Adrenal gland (tissue), 12 donors: Measurements from ENCODE around the gene LRRTM4. TPM values are rescaled to one million over a fixed set of nuclear protein-coding genes. Genes with fewer than 3 reads are reported as not detected.

Source experiments
- DNase-seq, 7 donors: peaks; one replicate each; pipeline ENCODE4 v3.0.0-alpha.2; 2019 to 2020
- H3K27ac ChIP-seq, 5 donors: fragments of 200-600 bp; sonication (generic) in 4 of 5; 1 replicate in 3 of 5; 2 replicates in 2 of 5; pipeline versions ENCODE4 v1.5.1 to v1.8.0; 2016 to 2020; ENCODE audit warnings: mild to moderate bottlenecking in 1 of 5
- H3K27me3 ChIP-seq: fragments of 200-600 bp; 2 replicates; pipeline ENCODE4 v1.8.0; 2021
- H3K36me3 ChIP-seq, 2 donors: fragments of 200-600 bp; replicated peaks in 1 of 2; 1 replicate in 1 of 2; 2 replicates in 1 of 2; pipeline versions ENCODE4 v1.5.1 to v1.8.0; 2018 to 2022
- H3K4me1 ChIP-seq, 2 donors: fragments of 200-600 bp; replicated peaks in 1 of 2; 1 replicate in 1 of 2; 2 replicates in 1 of 2; pipeline versions ENCODE4 v1.5.1 to v1.8.0; 2018 to 2021
- H3K4me3 ChIP-seq, 4 donors: fragments of 200-600 bp; sonication (generic) in 3 of 4; one replicate each; pipeline ENCODE4 v1.5.1; 2016 to 2018
- H3K9me3 ChIP-seq, 3 donors: fragments of 200-600 bp; sonication (generic) in 1 of 3; replicated peaks in 1 of 3; 1 replicate in 2 of 3; 2 replicates in 1 of 3; pipeline versions ENCODE4 v1.5.1 to v1.8.0; 2016 to 2021
- POLR2A ChIP-seq, 2 donors: fragments of 450-650 bp; IDR thresholded peaks; one replicate each; pipeline ENCODE4 v1.6.1; 2017; ENCODE audit warnings: antibody characterized with exemption in 2 of 2, mild to moderate bottlenecking in 2 of 2, moderate library complexity in 1 of 2
- WGBS, 4 donors: extraction: QIAGEN DNeasy Blood & Tissue Kit in 2 of 4; methylation state at CpG; one replicate each; pipeline versions ENCODE4 v1.1.5 to v1.1.7; 2013 to 2017; 5-methylcytosine and 5-hydroxymethylcytosine counted together
- intact Hi-C, 2 donors: fragments of 100-400 bp; cut with DNase I; formaldehyde crosslinking; loops; one replicate each; pipeline versions ENCODE4 v1.14.1 to v1.15.0; 2022 to 2023
- polyA plus RNA-seq, 3 donors: library from polyadenylated mRNA; stranded (reverse); fragments of 200-250 nt in 2 of 3; fragments of 350-450 nt in 1 of 3; fragmentation: Illumina TruSeq in 1 of 3; extraction: RNeasy Lipid Tissue Mini Kit (QIAGEN cat#74804) in 1 of 3; gene quantifications; one replicate each; pipeline ENCODE4 v1.2.3, GENCODE V29; 2013 to 2014
- total RNA-seq, 9 donors: library from RNA; depleted of rRNA in 4 of 9; stranded (reverse); fragments of >200 nt in 4 of 9; fragments of 120-200 nt in 1 of 9; fragmentation: NEBNext Ultra II Directional in 1 of 9; extraction: Animal tissue kit (Norgen Biotek cat#: 25700) in 1 of 9; gene quantifications; one replicate each; pipeline versions ENCODE4 v1.1.0 to v1.2.4, GENCODE V29; 2013 to 2023
- TF ChIP-seq, protein P1 (sequence below), 6 experiments: fragments of 450-650 bp in 4 of 6; fragments of 200-600 bp in 2 of 6; sonication (generic) in 1 of 6; IDR thresholded peaks; 1 replicate in 5 of 6; 2 replicates in 1 of 6; pipeline versions ENCODE4 v1.5.1 to v1.8.0; 2016 to 2021; ENCODE audit warnings: antibody characterized with exemption in 6 of 6, mild to moderate bottlenecking in 2 of 6, moderate library complexity in 1 of 6
- donor health status: healthy with polysubstance abuse.
- donor health status: Bipolar disorder and iron deficiency.
- donor health status: DM: yes; HTN: yes; CAD: no.
- donor health status: DM: no; HTN: no; CAD: no.
- donor health status: DM: no; HTN: no; CAD: no.
- donor health status: DM: yes; HTN: yes; CAD: no.

Gene LRRTM4
- total and polyA plus RNA-seq, 12 donors, result 0.07 to 0.67 (median 0.43) TPM; not detected in 4

DNA sequence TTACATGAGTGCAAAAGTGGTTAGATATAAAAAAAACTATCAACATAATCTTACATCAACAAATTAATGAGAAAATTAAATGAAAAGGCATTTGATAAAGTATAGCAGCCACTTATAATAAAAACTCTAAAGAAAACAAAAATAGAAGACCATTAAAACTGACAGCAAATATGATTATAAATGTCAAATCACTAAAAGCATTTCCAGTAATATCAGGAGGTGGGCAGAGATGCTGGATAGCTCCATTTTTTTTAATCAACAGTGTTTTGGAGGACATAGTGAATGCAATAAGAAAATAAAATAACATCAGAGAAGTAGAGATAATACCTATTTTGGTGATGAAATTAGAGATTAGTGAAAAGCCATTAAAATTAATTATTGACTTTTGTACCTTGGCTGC is 173.4 kb downstream of the LRRTM4 start:
- Histone ChIP-seq H3K36me3 (no peaks in the 10 kb centered on the region), H3K27ac (no peak overlapping the region), H3K4me1 (no peaks in the 10 kb centered on the region), H3K9me3 (no peaks in the 10 kb centered on the region), H3K27me3 (no peaks in the 10 kb centered on the region), H3K4me3 (no peak overlapping the region)
- intact Hi-C loops, result no loop called here
- DNase-seq, result no peak
- TF ChIP-seq, protein P1, sequence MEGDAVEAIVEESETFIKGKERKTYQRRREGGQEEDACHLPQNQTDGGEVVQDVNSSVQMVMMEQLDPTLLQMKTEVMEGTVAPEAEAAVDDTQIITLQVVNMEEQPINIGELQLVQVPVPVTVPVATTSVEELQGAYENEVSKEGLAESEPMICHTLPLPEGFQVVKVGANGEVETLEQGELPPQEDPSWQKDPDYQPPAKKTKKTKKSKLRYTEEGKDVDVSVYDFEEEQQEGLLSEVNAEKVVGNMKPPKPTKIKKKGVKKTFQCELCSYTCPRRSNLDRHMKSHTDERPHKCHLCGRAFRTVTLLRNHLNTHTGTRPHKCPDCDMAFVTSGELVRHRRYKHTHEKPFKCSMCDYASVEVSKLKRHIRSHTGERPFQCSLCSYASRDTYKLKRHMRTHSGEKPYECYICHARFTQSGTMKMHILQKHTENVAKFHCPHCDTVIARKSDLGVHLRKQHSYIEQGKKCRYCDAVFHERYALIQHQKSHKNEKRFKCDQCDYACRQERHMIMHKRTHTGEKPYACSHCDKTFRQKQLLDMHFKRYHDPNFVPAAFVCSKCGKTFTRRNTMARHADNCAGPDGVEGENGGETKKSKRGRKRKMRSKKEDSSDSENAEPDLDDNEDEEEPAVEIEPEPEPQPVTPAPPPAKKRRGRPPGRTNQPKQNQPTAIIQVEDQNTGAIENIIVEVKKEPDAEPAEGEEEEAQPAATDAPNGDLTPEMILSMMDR (IDR thresholded peaks at IDR 0.05), result no peak
- TF ChIP-seq POLR2A (IDR thresholded peaks at IDR 0.05), result no peak

DNA sequence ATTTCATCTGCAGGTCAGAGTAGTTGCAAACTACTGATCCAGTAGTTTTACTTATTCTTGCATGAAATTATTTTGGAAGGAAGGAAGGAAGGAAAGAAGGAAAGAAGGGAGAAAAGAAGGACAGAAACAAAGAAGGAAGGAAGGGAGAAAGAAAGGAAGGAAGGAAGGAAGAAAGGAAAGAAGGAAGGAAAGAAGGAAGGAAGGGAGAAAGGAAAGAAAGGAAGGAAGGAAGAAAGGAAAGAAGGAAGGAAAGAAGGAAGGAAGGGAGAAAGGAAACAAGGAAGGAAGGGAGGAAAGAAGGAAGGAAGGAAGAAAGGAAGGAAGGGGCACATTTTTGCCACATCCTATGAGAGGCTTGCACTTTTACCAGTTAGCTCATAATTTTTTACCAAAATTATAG is 186.2 kb downstream of the LRRTM4 start:
- no peak for DNase-seq
- H3K9me3 ChIP-seq, result no peaks in the 10 kb centered on the region
- H3K4me3 ChIP-seq, result no peak overlapping the region
- TF ChIP-seq, protein P1 (IDR thresholded peaks at IDR 0.05), result no peak
- no peak for TF ChIP-seq POLR2A (IDR thresholded peaks at IDR 0.05)
- H3K4me1 ChIP-seq, result no peaks in the 10 kb centered on the region
- H3K27me3 ChIP-seq, result no peaks in the 10 kb centered on the region
- H3K36me3 ChIP-seq, result no peaks in the 10 kb centered on the region
- intact Hi-C loops, result no loop called here
- H3K27ac ChIP-seq, result no peak overlapping the region

DNA sequence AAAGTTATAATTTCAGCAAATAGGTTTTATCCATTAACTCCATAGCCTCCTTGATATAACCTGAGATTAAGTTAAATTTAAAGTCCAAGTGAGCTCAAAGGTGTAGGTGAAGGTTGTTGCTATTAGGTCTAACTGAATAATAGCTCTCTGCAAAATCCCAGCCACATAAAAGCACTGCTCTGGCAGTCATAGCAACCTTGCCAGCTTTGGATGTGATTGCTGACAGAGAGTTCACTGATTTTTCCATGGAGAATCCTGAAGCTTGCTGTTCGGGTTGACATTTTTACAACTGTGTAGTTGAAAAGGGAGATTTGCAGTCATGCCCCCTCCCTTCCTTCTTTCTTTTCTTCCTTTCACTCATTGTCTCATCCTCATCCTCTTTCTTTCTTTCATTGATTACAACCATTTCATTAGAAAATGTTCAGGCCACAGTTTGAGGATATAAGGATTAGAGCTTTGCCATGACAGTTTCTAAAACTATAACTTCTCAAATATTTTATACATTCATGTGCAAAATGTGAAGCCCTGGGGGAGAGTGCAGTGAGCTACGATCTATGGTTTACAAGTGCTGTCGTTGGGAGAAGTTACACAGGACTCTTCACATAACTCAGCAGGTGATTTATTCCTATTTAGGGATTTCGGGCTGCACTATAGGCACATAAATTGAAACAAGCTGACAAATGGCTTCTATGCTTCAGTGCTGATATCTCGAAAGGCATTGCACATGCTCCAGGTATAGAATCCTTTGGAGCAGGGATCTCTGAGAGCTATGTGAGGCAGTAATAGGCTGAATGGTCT is 193.8 kb downstream of the LRRTM4 start:
- Histone ChIP-seq H3K4me1 (no peaks in the 10 kb centered on the region), H3K9me3 (no peaks in the 10 kb centered on the region), H3K36me3 (no peaks in the 10 kb centered on the region), H3K27ac (no peak overlapping the region), H3K27me3 (no peaks in the 10 kb centered on the region), H3K4me3 (no peak overlapping the region)
- TF ChIP-seq POLR2A (IDR thresholded peaks at IDR 0.05), result no peak
- TF ChIP-seq, protein P1 (IDR thresholded peaks at IDR 0.05), result no peak
- 36 to 56% (median 42%) methylated on average over 5 of the region's 5 CpGs for WGBS, 4 donors
- intact Hi-C loops, result no loop called here
- DNase-seq, result no peak

DNA sequence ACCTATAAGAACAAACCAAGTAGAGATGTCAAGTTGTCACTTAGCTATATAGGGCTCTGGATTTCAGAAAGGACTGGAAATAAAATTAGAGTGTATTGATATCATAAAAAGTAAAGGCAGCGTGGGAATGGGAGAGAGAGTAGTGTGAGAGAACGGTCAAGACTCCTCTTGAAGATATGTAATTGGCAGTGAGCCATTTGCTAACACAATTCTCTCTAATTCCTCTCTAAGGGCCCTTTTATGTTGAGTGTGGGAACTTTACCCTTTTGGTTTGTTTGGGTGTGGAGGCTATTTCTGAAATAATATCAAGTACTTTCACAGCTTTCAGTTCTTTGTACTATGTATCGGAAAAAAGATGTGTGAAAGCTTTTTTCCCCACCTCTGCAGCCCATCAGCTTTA is 196.8 kb downstream of the LRRTM4 start:
- Histone ChIP-seq H3K4me3 (no peak overlapping the region), H3K4me1 (no peaks in the 10 kb centered on the region), H3K27ac (no peak overlapping the region), H3K9me3 (no peaks in the 10 kb centered on the region), H3K36me3 (no peaks in the 10 kb centered on the region), H3K27me3 (no peaks in the 10 kb centered on the region)
- WGBS, 4 donors, result 79 to 85% (median 81%) methylated on average over 3 of the region's 3 CpGs
- no peak for TF ChIP-seq POLR2A (IDR thresholded peaks at IDR 0.05)
- TF ChIP-seq, protein P1 (IDR thresholded peaks at IDR 0.05), result no peak
- no peak for DNase-seq
- intact Hi-C loops, result no loop called here
